ENCODE data around the gene PSMG3. TPM values are rescaled to one million over a fixed set of nuclear protein-coding genes. Genes with fewer than 3 reads are reported as not detected.

The PSMG3 gene
- total and polyA plus RNA-seq, 2 donors (not counting 3 experiments of a cell fraction or from before 2014, with no cell fraction given): 25.5 to 49.7 TPM

DNA sequence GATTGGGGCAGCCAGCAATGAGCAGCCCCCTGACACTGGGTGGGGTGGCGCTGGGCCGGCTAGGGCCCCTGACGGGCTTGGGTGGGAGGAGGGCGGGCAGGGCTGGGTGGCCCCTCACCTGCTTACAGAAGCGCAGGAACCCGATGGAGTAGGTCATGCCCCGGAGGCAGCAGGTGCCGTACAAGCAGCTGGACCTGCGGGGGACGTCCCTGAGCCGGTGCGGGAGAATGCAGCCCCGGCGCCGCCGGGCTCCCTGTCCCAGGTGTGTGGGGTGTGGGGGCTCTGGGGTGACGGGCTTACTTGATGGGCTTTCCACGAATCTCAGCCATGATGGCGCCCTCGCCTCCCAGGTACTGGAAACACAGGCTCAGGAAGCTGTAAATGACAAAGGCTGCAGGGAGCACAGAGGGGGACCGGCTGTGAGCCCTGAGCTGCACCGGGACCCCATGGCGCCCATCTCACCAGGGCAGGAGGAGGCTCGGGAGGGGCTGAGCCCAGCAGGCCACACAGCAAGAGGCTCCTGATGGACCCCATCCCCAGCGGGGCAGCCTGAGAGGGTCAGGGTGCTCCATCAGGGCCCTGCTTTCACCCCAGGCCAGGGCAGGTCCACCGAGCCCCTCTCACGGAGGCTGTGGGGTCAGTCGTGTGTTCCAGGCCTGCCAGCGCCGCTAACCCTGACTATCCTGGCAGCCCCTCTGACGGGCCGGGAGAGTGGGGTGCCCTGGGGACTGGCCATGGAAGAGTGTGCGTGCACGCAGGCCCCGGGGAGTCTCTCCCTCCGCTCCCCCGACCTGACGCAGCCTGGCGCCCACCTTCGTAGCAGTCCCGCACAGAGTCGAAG is 19.6 kb downstream of the PSMG3 start:
- Histone ChIP-seq H3K9me3 (replicated peaks; ENCODE audit: control insufficient read depth, insufficient read depth, low read length) (no peaks in the 10 kb centered on the region), H3K4me2 (ENCODE audit: insufficient read depth, low read length) (no peak overlapping the region), H4K20me1 (replicated peaks; ENCODE audit: control insufficient read depth, extremely low read depth, insufficient read depth, low read length) (no peaks in the 10 kb centered on the region), H3K27ac (ENCODE audit: insufficient read depth, low read depth, low read length) (no peak overlapping the region), H3K79me2 (ENCODE audit: control insufficient read depth, insufficient read depth, low read length) (no peaks in the 10 kb centered on the region), H3K9ac (replicated peaks; ENCODE audit: extremely low read depth, insufficient read depth, low read length) (no peak overlapping the region), H2AFZ (ENCODE audit: low read depth, low read length) (no peak overlapping the region), H3K36me3 (ENCODE audit: control insufficient read depth in 2 of 2, extremely low read depth in 1 of 2, insufficient read depth in 2 of 2, low read length in 2 of 2) (no peaks in the 10 kb centered on the region), H3K27me3 (ENCODE audit: control insufficient read depth in 2 of 2, insufficient read depth in 2 of 2, low read length in 2 of 2) (no peaks in the 10 kb centered on the region), H3K9me1 (replicated peaks; ENCODE audit: control insufficient read depth, extremely low read depth, insufficient read depth, low read length) (no peaks in the 10 kb centered on the region), H3K4me3 (replicated peaks in 1 of 3; ENCODE audit: insufficient read depth in 1 of 3, low read depth in 1 of 3, low read length in 3 of 3) (no peak overlapping the region), H3K4me1 (ENCODE audit: control insufficient read depth, extremely low read depth, insufficient read depth, low read length) (no peaks in the 10 kb centered on the region)
- TF ChIP-seq CTCF (IDR thresholded peaks at IDR 0.05; ENCODE audit: extremely low read depth in 1 of 2, insufficient read depth in 1 of 2, low read depth in 1 of 2, low read length in 2 of 2): no peak
- no peak for TF ChIP-seq MYC (IDR thresholded peaks at IDR 0.05; ENCODE audit: low read depth, low read length)
- TF ChIP-seq POLR2A (IDR thresholded peaks at IDR 0.05; ENCODE audit: low read depth, low read length): no peak
- no peak for TF ChIP-seq POLR2AphosphoS5 (IDR thresholded peaks at IDR 0.05; ENCODE audit: insufficient read depth, low read depth, low read length)
- no peak for TF ChIP-seq JUN (IDR thresholded peaks at IDR 0.05; ENCODE audit: borderline replicate concordance, insufficient read depth, insufficient read length, low read depth)
- TF ChIP-seq, protein P1, sequence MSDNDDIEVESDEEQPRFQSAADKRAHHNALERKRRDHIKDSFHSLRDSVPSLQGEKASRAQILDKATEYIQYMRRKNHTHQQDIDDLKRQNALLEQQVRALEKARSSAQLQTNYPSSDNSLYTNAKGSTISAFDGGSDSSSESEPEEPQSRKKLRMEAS (IDR thresholded peaks at IDR 0.05; ENCODE audit: insufficient read depth, insufficient read length): no peak
- no peak for TF ChIP-seq FOS (IDR thresholded peaks at IDR 0.05; ENCODE audit: borderline replicate concordance, insufficient read depth, low read length)
- TF ChIP-seq GATA2 (IDR thresholded peaks at IDR 0.05; ENCODE audit: insufficient read depth, insufficient read length, low read depth, low read length): no peak
- no peak for TF ChIP-seq EZH2 (IDR thresholded peaks at IDR 0.05; ENCODE audit: borderline replicate concordance, low read depth, low read length, severe bottlenecking)
- CTCF ChIA-PET: no interaction called here
- dilution Hi-C loops (cut with MboI; ENCODE audit: extremely low pct_ligation_motif_present, low sequenced_read_pairs): no loop called here
- BruUV-seq (replicated peaks): no TSS peak
- FAIRE-seq (no peak), DNase-seq (ENCODE audit: low read depth, low spot score) (no peak)
- POLR2A ChIA-PET: no interaction called here
- intact Hi-C loops (cut with micrococcal nuclease): no loop called here
